Liver (tissue), 9 donors: Measurements from ENCODE around the gene BARHL1. TPM values are rescaled to one million over a fixed set of nuclear protein-coding genes. Genes with fewer than 3 reads are reported as not detected.

Experiments used
- DNase-seq: peaks from one replicate; pipeline ENCODE4 v3.0.0-alpha.2; 2017; ENCODE audit warnings: low spot score
- H3K27ac ChIP-seq, 2 donors: one replicate each; pipeline ENCODE4 v1.7.0; 2013; ENCODE audit warnings: inconsistent platforms in 2 of 2, low read length in 2 of 2, control low read depth in 1 of 2, low read depth in 1 of 2, mild to moderate bottlenecking in 1 of 2
- H3K27me3 ChIP-seq, 4 donors: one replicate each; pipeline versions ENCODE4 v1.6.1 to v1.7.0; 2013; ENCODE audit warnings: low read length in 3 of 4, inconsistent platforms in 1 of 4, mild to moderate bottlenecking in 1 of 4, moderate library complexity in 1 of 4; ENCODE audit not compliant: control insufficient read depth in 4 of 4, insufficient read depth in 4 of 4
- H3K36me3 ChIP-seq, 4 donors: one replicate each; pipeline versions ENCODE4 v1.6.1 to v1.7.0; 2013; ENCODE audit warnings: low read length in 3 of 4, mild to moderate bottlenecking in 3 of 4, low read depth in 1 of 4, moderate library complexity in 1 of 4; ENCODE audit not compliant: control insufficient read depth in 4 of 4, insufficient read depth in 3 of 4
- H3K4me1 ChIP-seq, 4 donors: one replicate each; pipeline versions ENCODE4 v1.6.1 to v1.7.0; 2013; ENCODE audit warnings: low read length in 3 of 4, mild to moderate bottlenecking in 3 of 4, moderate library complexity in 1 of 4; ENCODE audit not compliant: control insufficient read depth in 4 of 4, insufficient read depth in 4 of 4
- H3K4me3 ChIP-seq, 3 donors: one replicate each; pipeline versions ENCODE4 v1.6.1 to v1.7.0; 2013; ENCODE audit warnings: low read length in 3 of 3, control low read depth in 1 of 3, low read depth in 1 of 3, mild to moderate bottlenecking in 1 of 3
- H3K9ac ChIP-seq, 2 donors: one replicate each; pipeline ENCODE4 v1.7.0; 2013; ENCODE audit warnings: low read length in 2 of 2, mild to moderate bottlenecking in 2 of 2, moderate library complexity in 2 of 2, control low read depth in 1 of 2, low read depth in 1 of 2
- H3K9me3 ChIP-seq, 4 donors: one replicate each; pipeline versions ENCODE4 v1.6.1 to v1.7.0; 2013; ENCODE audit warnings: low read length in 3 of 4; ENCODE audit not compliant: control insufficient read depth in 4 of 4
- ATF3 ChIP-seq: IDR thresholded peaks from 2 replicates; pipeline ENCODE4 v1.6.1; 2016; ENCODE audit warnings: antibody characterized with exemption
- CTCF ChIP-seq: fragments of 150-350 bp; IDR thresholded peaks from 2 replicates; pipeline ENCODE4 v1.5.1; 2017; ENCODE audit warnings: improper control_type of control experiment, low read depth, low read length; ENCODE audit not compliant: missing input control
- EGR1 ChIP-seq, 2 donors: IDR thresholded peaks; 2 replicates each; pipeline ENCODE4 v1.6.1; 2016 to 2018; ENCODE audit warnings: antibody characterized with exemption in 2 of 2, low read depth in 2 of 2
- FOXA1 ChIP-seq: IDR thresholded peaks from 2 replicates; pipeline ENCODE4 v1.6.1; 2016; ENCODE audit warnings: antibody characterized with exemption
- HNF4A ChIP-seq, 2 donors: conservative IDR thresholded peaks; 2 replicates each; pipeline ENCODE4 v1.6.1; 2016; ENCODE audit warnings: antibody characterized with exemption in 2 of 2, mild to moderate bottlenecking in 2 of 2
- JUND ChIP-seq, 2 donors: IDR thresholded peaks; 2 replicates each; pipeline ENCODE4 v1.6.1; 2016; ENCODE audit warnings: antibody characterized with exemption in 2 of 2
- NR2F2 ChIP-seq: IDR thresholded peaks from 2 replicates; pipeline ENCODE4 v1.6.1; 2016; ENCODE audit warnings: antibody characterized with exemption
- RAD21 ChIP-seq, 2 donors: IDR thresholded peaks; 2 replicates each; pipeline ENCODE4 v1.6.1; 2016; ENCODE audit warnings: antibody characterized with exemption in 2 of 2, mild to moderate bottlenecking in 2 of 2
- RXRA ChIP-seq, 2 donors: IDR thresholded peaks; 2 replicates each; pipeline ENCODE4 v1.6.1; 2017 to 2018; ENCODE audit warnings: antibody characterized with exemption in 2 of 2, mild to moderate bottlenecking in 1 of 2
- SP1 ChIP-seq: IDR thresholded peaks from 2 replicates; pipeline ENCODE4 v1.6.1; 2018; ENCODE audit warnings: antibody characterized with exemption, mild to moderate bottlenecking
- TAF1 ChIP-seq: conservative IDR thresholded peaks from 2 replicates; pipeline ENCODE4 v1.6.1; 2016; ENCODE audit warnings: antibody characterized with exemption, mild to moderate bottlenecking
- YY1 ChIP-seq: IDR thresholded peaks from 2 replicates; pipeline ENCODE4 v1.6.1; 2016; ENCODE audit warnings: antibody characterized with exemption, mild to moderate bottlenecking
- ZBTB33 ChIP-seq: IDR thresholded peaks from 2 replicates; pipeline ENCODE4 v1.6.1; 2016; ENCODE audit warnings: antibody characterized with exemption
- WGBS: extraction: QIAGEN DNeasy Blood & Tissue Kit; methylation state at CpG from one replicate; pipeline ENCODE4 v1.1.7; 2013; 5-methylcytosine and 5-hydroxymethylcytosine counted together
- polyA plus RNA-seq, 2 donors: library from polyadenylated mRNA; stranded (reverse) in 1 of 2; unstranded in 1 of 2; fragments of 200-250 nt in 1 of 2; fragments of >200 nt in 1 of 2; fragmentation: Nextera tagmentation in 1 of 2; extraction: Ambion mirVana in 1 of 2; gene quantifications; one replicate each; pipeline versions ENCODE4 v1.2.1 to v1.2.3, GENCODE V29; 2013 to 2015
- total RNA-seq, 2 donors: library from RNA; depleted of rRNA; stranded (reverse); fragments of >200 nt; gene quantifications; one replicate each; pipeline ENCODE4 v1.2.3, GENCODE V29; 2014
- donor health status: healthy.
- donor health status: healthy.
- donor health status: healthy.
- donor health status: healthy.
- donor health status: healthy.

Gene BARHL1
- total and polyA plus RNA-seq, 4 donors: not detected

DNA sequence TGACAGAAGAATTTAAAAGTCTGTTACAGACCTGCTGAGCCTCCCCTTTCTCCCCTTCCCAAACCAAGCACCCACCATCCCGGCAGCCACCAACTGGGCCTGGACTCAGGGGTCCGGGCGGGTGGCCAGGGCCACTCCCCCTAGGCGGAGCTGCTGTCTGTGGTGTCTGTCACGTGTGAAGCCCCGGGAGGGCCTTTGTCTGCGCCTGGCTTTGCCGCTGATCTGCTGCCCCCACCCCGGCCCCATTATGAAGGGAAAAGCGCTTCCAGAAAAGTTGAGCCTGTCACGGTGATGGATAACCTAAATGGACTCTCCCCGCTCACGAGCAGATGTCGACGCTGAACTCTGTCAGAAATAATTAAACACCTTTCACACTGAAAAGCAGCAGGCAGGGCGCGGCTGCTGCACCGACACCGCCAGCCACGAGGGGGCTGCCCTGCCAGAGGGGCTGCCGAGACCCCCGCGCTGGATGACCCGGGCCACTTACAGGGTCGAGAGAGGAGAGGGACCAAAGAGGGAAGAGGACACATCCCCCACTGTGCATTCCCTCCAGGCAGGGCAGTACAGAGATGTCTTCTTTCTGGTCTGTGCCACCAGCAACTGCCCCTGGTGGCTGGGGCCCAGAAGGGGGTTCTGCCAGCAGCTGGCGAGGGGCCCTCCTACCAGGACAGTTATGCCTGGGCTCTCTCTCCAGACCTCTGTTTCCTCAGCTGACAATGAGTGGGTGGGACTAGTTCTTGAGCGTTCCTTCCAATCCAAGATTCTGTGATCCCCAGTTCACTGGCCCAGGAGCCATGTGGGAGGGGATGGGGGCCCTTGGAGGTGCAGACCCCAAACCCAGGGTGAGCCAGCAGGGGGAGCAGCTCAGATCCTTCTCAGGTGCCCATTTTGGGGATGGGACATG, 36.0 kb upstream of the BARHL1 start:
- Histone ChIP-seq H3K9ac (no peak overlapping the region), H3K4me3 (no peak overlapping the region), H3K36me3 (no peaks in the 10 kb centered on the region), H3K9me3 (no peaks in the 10 kb centered on the region), H3K27me3 (peaks cover 0 to 2% (median 0%) of the 10 kb centered on the region in 4 donors), H3K27ac (no peak overlapping the region), H3K4me1 (peaks cover 0 to 5% (median 0%) of the 10 kb centered on the region in 4 donors)
- no peak for DNase-seq
- 6% methylated on average over 27 of the region's 27 CpGs for WGBS
- TF ChIP-seq CTCF: peak; percentile 4
- no peak for TF ChIP-seq JUND (IDR thresholded peaks at IDR 0.05)

DNA sequence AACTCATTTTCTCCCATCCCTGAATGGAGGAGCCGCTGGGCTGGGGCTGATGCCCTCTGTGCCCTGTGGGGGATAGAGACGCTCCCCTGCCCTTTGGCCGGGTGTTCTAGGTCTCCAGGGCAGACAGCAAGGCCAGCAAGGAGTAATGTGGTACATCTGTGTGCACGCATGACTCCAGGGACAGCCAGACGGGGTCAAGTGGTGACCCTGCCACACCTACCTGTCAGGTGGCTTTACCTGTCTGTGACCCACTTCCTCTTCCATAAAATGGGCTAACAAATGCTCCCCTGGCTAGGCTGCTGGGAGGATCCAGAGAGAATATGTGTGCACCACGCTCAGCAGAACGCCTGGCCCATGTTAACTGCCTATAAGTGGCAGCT, 35.4 kb upstream of the BARHL1 start:
- H3K4me3 ChIP-seq: no peak overlapping the region
- peaks cover 0 to 5% (median 0%) of the 10 kb centered on the region in 4 donors for H3K4me1 ChIP-seq
- peaks cover 0 to 2% (median 0%) of the 10 kb centered on the region in 4 donors for H3K27me3 ChIP-seq
- H3K9ac ChIP-seq: no peak overlapping the region
- H3K9me3 ChIP-seq: no peaks in the 10 kb centered on the region
- DNase-seq: no peak
- TF ChIP-seq SP1 (no peak), NR2F2 (no peak), TAF1 (no peak), JUND (IDR thresholded peaks at IDR 0.05) (no peak), YY1 (no peak), CTCF (no peak), RAD21 (IDR thresholded peaks at IDR 0.05) (no peak), ZBTB33 (no peak), FOXA1 (no peak), HNF4A (conservative IDR thresholded peaks at IDR 0.05) (no peak), ATF3 (no peak), RXRA (IDR thresholded peaks at IDR 0.05) (no peak), EGR1 (IDR thresholded peaks at IDR 0.05; ENCODE audit: low read depth in 2 of 2) (no peak)
- WGBS: 71% methylated on average over 7 of the region's 7 CpGs
- no peaks in the 10 kb centered on the region for H3K36me3 ChIP-seq
- H3K27ac ChIP-seq: no peak overlapping the region
